ENCODE data around the gene ASXL2.

ASXL2 gene

DNA sequence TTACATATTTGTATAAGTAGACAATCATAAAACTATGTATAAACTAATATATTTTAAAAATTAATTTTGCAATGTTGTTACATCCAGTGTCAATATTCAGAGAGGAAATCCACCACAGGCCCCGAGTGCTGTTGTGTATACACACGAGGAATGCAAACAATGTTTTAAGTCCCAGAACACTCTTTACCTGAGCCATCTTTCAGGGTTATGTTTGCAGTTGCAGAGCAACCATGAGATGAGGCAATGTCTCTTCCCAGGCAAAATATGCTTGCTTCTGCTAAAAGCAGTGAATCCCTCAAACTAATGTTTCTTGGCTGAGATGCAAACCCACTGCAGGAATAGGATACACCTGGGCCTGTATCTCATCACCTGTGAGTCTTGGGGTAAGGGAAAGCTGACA, 91.3 kb downstream of the ASXL2 start:
- TF ChIP-seq, protein P1, sequence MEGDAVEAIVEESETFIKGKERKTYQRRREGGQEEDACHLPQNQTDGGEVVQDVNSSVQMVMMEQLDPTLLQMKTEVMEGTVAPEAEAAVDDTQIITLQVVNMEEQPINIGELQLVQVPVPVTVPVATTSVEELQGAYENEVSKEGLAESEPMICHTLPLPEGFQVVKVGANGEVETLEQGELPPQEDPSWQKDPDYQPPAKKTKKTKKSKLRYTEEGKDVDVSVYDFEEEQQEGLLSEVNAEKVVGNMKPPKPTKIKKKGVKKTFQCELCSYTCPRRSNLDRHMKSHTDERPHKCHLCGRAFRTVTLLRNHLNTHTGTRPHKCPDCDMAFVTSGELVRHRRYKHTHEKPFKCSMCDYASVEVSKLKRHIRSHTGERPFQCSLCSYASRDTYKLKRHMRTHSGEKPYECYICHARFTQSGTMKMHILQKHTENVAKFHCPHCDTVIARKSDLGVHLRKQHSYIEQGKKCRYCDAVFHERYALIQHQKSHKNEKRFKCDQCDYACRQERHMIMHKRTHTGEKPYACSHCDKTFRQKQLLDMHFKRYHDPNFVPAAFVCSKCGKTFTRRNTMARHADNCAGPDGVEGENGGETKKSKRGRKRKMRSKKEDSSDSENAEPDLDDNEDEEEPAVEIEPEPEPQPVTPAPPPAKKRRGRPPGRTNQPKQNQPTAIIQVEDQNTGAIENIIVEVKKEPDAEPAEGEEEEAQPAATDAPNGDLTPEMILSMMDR (IDR thresholded peaks at IDR 0.05; ENCODE audit: low read depth, low read length): no peak
- DNase-seq (ENCODE audit: extremely low read depth, low read depth): no peak

GRCh38 chr2:25784404-25784803, 93.9 kb downstream of the ASXL2 start:
- DNase-seq (ENCODE audit: extremely low read depth, low read depth): no peak
- TF ChIP-seq, protein P1 (IDR thresholded peaks at IDR 0.05; ENCODE audit: low read depth, low read length): no peak

- no peak for DNase-seq (ENCODE audit: extremely low read depth, low read depth)
These were observed 101.2 kb downstream of the ASXL2 start for GRCh38 chr2:25777077-25777476.

DNA sequence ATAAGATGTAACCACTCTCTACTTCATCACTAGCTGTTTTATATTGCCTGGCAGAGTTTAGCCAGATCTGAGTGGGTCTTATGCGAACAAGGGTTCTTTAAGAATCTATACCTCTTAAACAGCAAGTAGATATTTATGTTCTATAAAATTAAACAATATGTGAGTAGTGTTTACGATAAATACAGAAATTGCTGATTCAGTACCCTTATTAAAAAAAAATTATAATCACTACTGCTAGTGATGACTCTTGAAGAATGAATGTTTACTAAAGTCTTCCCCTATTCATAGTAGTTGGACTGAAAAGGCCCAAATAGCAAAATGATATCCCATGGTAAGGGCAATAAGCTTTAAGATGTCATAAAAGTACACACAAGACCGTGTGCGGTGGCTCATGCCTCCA, 106.2 kb downstream of the ASXL2 start:
- TF ChIP-seq, protein P1 (IDR thresholded peaks at IDR 0.05; ENCODE audit: low read depth, low read length): no peak
- no peak for DNase-seq (ENCODE audit: extremely low read depth, low read depth)

More at GRCh38 chr2:25777077-25777476, 101.2 kb downstream of the ASXL2 start:
- TF ChIP-seq, protein P1 (IDR thresholded peaks at IDR 0.05; ENCODE audit: low read depth, low read length): no peak

GRCh38 chr2:25763575-25763974, 114.7 kb downstream of the ASXL2 start:
- no peak for DNase-seq (ENCODE audit: extremely low read depth, low read depth)
- TF ChIP-seq, protein P1 (IDR thresholded peaks at IDR 0.05; ENCODE audit: low read depth, low read length): no peak

- TF ChIP-seq, protein P1 (IDR thresholded peaks at IDR 0.05; ENCODE audit: low read depth, low read length): no peak
- DNase-seq (ENCODE audit: extremely low read depth, low read depth): no peak
These were observed 118.0 kb downstream of the ASXL2 start for GRCh38 chr2:25760297-25760696.

DNA sequence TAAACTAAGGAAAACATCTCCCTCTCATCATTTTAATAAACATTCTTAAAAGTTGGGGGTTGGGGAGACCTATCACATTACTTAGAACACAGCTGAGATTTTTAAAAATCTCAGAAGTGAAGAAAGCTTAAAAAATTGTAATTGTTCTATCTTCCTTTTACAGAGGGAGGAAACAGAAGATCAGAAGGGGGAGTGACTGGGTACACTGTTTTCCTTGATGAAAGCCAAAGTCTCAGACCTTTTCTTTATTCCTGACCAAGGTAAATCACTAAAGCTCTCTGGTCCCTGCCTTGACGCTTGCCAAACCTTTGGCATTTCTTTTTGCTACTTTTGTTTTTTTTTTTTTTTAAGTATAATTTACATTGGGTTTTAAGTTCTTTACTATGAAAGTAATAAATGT, 119.9 kb downstream of the ASXL2 start:
- no peak for DNase-seq (ENCODE audit: extremely low read depth, low read depth)
- TF ChIP-seq, protein P1 (IDR thresholded peaks at IDR 0.05; ENCODE audit: low read depth, low read length): no peak

Data from AG09319 (cell line).